NOMO-1 treated with dmso at 0.1 percent for 144 hours (cell line): ENCODE results near the gene ADRA1B.
"Not testable (repeated sequence)": the region's sequence is repeated elsewhere in the genome, so short reads cannot be mapped to it uniquely, and the experiment has no call there.

ENCODE experiments used
- DNase-seq: peaks from one replicate; lab custom pipeline; 2025; ENCODE audit not compliant: unreplicated experiment; lab: John Stamatoyannopoulos, UW

ADRA1B gene

GRCh38 chr5:159965838-159966128 is 49.5 kb downstream of the ADRA1B start:
- not testable (repeated sequence) for DNase-seq

GRCh38 chr5:159969966-159970365 is 53.7 kb downstream of the ADRA1B start:
- no peak for DNase-seq

GRCh38 chr5:159971038-159971437 is 54.8 kb downstream of the ADRA1B start:
- no peak for DNase-seq

- DNase-seq: no peak
These were observed 55.2 kb downstream of the ADRA1B start for GRCh38 chr5:159971514-159971913.

- no peak for DNase-seq
These were observed 55.7 kb downstream of the ADRA1B start for GRCh38 chr5:159971931-159972461.

- DNase-seq: no peak
These were observed 56.5 kb downstream of the ADRA1B start for GRCh38 chr5:159972538-159973362.

- DNase-seq: no peak
These were observed 59.3 kb downstream of the ADRA1B start for GRCh38 chr5:159975462-159976019.

GRCh38 chr5:159976921-159977320 is 60.6 kb downstream of the ADRA1B start:
- DNase-seq: no peak

- no peak for DNase-seq
These were observed 62.1 kb downstream of the ADRA1B start for GRCh38 chr5:159978358-159978757.

GRCh38 chr5:159982421-159983173 is 66.3 kb downstream of the ADRA1B start:
- DNase-seq: no peak

- DNase-seq: peak; percentile 77
These were observed 70.9 kb downstream of the ADRA1B start for GRCh38 chr5:159987031-159987674.

GRCh38 chr5:159990506-159990905 is 74.2 kb downstream of the ADRA1B start:
- no peak for DNase-seq

GRCh38 chr5:159992566-159992965 is 76.3 kb downstream of the ADRA1B start:
- DNase-seq: no peak

- no peak for DNase-seq
These were observed 76.9 kb downstream of the ADRA1B start for GRCh38 chr5:159993194-159993593.

- DNase-seq: peak; percentile 44
These were observed 79.6 kb downstream of the ADRA1B start for GRCh38 chr5:159995907-159996306.

GRCh38 chr5:160001457-160001856 is 85.2 kb downstream of the ADRA1B start:
- DNase-seq: no peak

GRCh38 chr5:160007514-160007913 is 91.2 kb downstream of the ADRA1B start:
- no peak for DNase-seq

- DNase-seq: not testable (repeated sequence)
These were observed 92.2 kb downstream of the ADRA1B start for GRCh38 chr5:160008529-160008876.

- DNase-seq: peak; percentile 94
These were observed 92.8 kb downstream of the ADRA1B start, which contains the start of gene TTC1 for GRCh38 chr5:160008877-160009590. TTC1 (plus strand) TSS chr5:160009139; CDS start chr5:160010529, 1,390 bp downstream.

GRCh38 chr5:160009591-160009989 is 93.3 kb downstream of the ADRA1B start:
- DNase-seq: no peak

GRCh38 chr5:160011471-160011870 is 95.2 kb downstream of the ADRA1B start:
- DNase-seq: no peak
